ENCODE data around the gene RGL2. TPM values are rescaled to one million over a fixed set of nuclear protein-coding genes. Genes with fewer than 3 reads are reported as not detected.

RGL2 gene
- total and polyA plus RNA-seq, 2 of the 13 experiments (the other 11 are each of a cell fraction or from before 2014, with no cell fraction given): 22.9 to 47.4 TPM

DNA sequence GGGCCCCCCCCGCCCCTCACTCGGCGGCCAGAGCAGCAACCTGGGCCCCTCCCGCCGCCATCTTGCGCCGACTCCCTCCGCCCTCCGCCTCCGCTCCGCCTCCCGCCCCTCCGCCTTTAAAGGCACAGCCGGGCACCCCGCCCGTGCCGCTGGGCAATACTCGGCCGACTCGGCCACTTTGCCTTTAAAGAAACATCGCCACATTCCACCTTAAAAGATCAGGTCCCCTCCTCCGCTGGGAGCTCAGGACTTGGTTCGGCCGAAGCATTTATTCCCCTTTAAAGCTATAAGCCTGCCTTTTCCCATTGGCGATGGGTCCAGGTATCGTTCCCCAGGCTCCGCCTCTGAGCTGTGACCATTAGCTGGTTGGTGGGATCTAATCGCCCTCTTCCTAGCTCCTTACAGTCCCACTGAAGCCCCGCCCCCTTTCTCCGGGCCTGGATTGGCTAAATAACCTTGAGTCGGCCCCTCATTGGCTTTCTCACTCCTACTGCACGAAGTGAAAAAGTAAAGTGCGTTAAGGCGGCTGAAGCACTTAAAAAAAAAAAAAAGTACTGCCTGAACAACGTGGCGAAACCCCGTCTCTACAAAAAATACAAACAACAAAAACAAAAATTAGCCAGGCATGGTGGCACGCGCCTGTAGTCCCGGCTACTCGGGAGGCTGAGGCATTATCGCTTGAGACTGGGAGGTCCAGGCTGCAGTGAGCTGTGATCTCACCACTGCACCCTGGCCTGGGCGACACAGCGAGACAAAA, 19.1 kb upstream of the RGL2 start, which contains the start of gene ZBTB22 (continued):
- TF ChIP-seq, protein P1, sequence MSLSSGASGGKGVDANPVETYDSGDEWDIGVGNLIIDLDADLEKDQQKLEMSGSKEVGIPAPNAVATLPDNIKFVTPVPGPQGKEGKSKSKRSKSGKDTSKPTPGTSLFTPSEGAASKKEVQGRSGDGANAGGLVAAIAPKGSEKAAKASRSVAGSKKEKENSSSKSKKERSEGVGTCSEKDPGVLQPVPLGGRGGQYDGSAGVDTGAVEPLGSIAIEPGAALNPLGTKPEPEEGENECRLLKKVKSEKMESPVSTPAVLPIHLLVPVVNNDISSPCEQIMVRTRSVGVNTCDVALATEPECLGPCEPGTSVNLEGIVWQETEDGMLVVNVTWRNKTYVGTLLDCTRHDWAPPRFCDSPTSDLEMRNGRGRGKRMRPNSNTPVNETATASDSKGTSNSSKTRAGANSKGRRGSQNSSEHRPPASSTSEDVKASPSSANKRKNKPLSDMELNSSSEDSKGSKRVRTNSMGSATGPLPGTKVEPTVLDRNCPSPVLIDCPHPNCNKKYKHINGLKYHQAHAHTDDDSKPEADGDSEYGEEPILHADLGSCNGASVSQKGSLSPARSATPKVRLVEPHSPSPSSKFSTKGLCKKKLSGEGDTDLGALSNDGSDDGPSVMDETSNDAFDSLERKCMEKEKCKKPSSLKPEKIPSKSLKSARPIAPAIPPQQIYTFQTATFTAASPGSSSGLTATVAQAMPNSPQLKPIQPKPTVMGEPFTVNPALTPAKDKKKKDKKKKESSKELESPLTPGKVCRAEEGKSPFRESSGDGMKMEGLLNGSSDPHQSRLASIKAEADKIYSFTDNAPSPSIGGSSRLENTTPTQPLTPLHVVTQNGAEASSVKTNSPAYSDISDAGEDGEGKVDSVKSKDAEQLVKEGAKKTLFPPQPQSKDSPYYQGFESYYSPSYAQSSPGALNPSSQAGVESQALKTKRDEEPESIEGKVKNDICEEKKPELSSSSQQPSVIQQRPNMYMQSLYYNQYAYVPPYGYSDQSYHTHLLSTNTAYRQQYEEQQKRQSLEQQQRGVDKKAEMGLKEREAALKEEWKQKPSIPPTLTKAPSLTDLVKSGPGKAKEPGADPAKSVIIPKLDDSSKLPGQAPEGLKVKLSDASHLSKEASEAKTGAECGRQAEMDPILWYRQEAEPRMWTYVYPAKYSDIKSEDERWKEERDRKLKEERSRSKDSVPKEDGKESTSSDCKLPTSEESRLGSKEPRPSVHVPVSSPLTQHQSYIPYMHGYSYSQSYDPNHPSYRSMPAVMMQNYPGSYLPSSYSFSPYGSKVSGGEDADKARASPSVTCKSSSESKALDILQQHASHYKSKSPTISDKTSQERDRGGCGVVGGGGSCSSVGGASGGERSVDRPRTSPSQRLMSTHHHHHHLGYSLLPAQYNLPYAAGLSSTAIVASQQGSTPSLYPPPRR (CRISPR knock-in tag; IDR thresholded peaks at IDR 0.05; ENCODE audit: borderline replicate concordance): peak; percentile 19; the same call in 1 of the 2 replicates
- TF ChIP-seq ZNF782 (CRISPR knock-in tag; IDR thresholded peaks at IDR 0.05; ENCODE audit: borderline replicate concordance): no peak
- no peak for TF ChIP-seq CENPX (CRISPR knock-in tag; IDR thresholded peaks at IDR 0.05)
- TF ChIP-seq ZNF547 (CRISPR knock-in tag; IDR thresholded peaks at IDR 0.05): no peak
- TF ChIP-seq NKX3-1 (CRISPR knock-in tag; IDR thresholded peaks at IDR 0.05): 0 out of 2 replicates have a peak, but pooled peaks have one; percentile 58
- TF ChIP-seq ZNF24 (IDR thresholded peaks at IDR 0.05): no peak
- TF ChIP-seq ATF7 (IDR thresholded peaks at IDR 0.05): no peak
- TF ChIP-seq ATF7 (CRISPR knock-in tag; IDR thresholded peaks at IDR 0.05): no peak
- no peak for TF ChIP-seq ZNF446 (CRISPR knock-in tag; IDR thresholded peaks at IDR 0.05)
- 0 out of 2 replicates have a peak, but pooled peaks have one; percentile 38 for TF ChIP-seq ZNF160 (CRISPR knock-in tag; IDR thresholded peaks at IDR 0.05)
- TF ChIP-seq GLI4 (CRISPR knock-in tag; IDR thresholded peaks at IDR 0.05; ENCODE audit: borderline replicate concordance): no peak; the same call in 1 of the 2 replicates
- peak; percentile 12; the same call in 1 of the 2 replicates for TF ChIP-seq MIXL1 (CRISPR knock-in tag; IDR thresholded peaks at IDR 0.05)
- TF ChIP-seq, protein P2, sequence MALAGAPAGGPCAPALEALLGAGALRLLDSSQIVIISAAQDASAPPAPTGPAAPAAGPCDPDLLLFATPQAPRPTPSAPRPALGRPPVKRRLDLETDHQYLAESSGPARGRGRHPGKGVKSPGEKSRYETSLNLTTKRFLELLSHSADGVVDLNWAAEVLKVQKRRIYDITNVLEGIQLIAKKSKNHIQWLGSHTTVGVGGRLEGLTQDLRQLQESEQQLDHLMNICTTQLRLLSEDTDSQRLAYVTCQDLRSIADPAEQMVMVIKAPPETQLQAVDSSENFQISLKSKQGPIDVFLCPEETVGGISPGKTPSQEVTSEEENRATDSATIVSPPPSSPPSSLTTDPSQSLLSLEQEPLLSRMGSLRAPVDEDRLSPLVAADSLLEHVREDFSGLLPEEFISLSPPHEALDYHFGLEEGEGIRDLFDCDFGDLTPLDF (CRISPR knock-in tag; IDR thresholded peaks at IDR 0.05): 0 out of 2 replicates have a peak, but pooled peaks have one; percentile 18
- TF ChIP-seq JARID2 (CRISPR knock-in tag; IDR thresholded peaks at IDR 0.05; ENCODE audit: insufficient replicate concordance): peak; percentile 11
- peak; percentile 70 for TF ChIP-seq RFX5 (IDR thresholded peaks at IDR 0.05; ENCODE audit: low read depth, low read length)
- TF ChIP-seq, protein P3, sequence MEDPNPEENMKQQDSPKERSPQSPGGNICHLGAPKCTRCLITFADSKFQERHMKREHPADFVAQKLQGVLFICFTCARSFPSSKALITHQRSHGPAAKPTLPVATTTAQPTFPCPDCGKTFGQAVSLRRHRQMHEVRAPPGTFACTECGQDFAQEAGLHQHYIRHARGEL (CRISPR knock-in tag; IDR thresholded peaks at IDR 0.05): no peak
- no peak for TF ChIP-seq ISX (CRISPR knock-in tag; conservative IDR thresholded peaks at IDR 0.05)
- peak; percentile 41 for TF ChIP-seq AGO1 (IDR thresholded peaks at IDR 0.05; ENCODE audit: low read depth, low read length, poor library complexity, severe bottlenecking)
- peak; percentile 65; the same call in 1 of the 2 replicates for TF ChIP-seq ZFP90 (CRISPR knock-in tag; IDR thresholded peaks at IDR 0.05; ENCODE audit: borderline replicate concordance)
- TF ChIP-seq ZNF30 (CRISPR knock-in tag; IDR thresholded peaks at IDR 0.05): no peak
- TF ChIP-seq ZMAT3 (CRISPR knock-in tag; conservative IDR thresholded peaks at IDR 0.05): peak; percentile 69; the same call in 1 of the 2 replicates
- TF ChIP-seq HDAC2 (CRISPR knock-in tag; IDR thresholded peaks at IDR 0.05): no peak
- TF ChIP-seq ZNF605 (CRISPR knock-in tag; IDR thresholded peaks at IDR 0.05): peak; percentile 97
- peak; percentile 63; the same call in 1 of the 2 replicates for TF ChIP-seq YEATS4 (CRISPR knock-in tag; IDR thresholded peaks at IDR 0.05; ENCODE audit: borderline replicate concordance)
- TF ChIP-seq, protein P4, sequence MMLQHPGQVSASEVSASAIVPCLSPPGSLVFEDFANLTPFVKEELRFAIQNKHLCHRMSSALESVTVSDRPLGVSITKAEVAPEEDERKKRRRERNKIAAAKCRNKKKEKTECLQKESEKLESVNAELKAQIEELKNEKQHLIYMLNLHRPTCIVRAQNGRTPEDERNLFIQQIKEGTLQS (CRISPR knock-in tag; IDR thresholded peaks at IDR 0.05): no peak

Measured in HepG2 (cell line).